Dermis microvascular lymphatic vessel endothelial cell (primary cell): Measurements from ENCODE around the gene WNT3A. TPM values are rescaled to one million over a fixed set of nuclear protein-coding genes. Genes with fewer than 3 reads are reported as not detected.

ENCODE experiments used
- DNase-seq, 2 donors: peaks; one replicate each; pipeline versions ENCODE4 v3.0.0 to v3.0.0-alpha.2; 2010; ENCODE audit warnings: low read depth in 2 of 2
- total RNA-seq: library from RNA; depleted of rRNA; stranded (reverse); fragments of >200 nt; gene quantifications from 2 replicates; pipeline ENCODE4 v1.2.1, GENCODE V29; 2014

The WNT3A gene
- total RNA-seq, 1 donor from 2014 or later = not detected

GRCh38 chr1:228100822-228101613 is 94.2 kb downstream of the WNT3A start:
- no peak for DNase-seq

GRCh38 chr1:228101614-228101993 is 94.8 kb downstream of the WNT3A start:
- no peak for DNase-seq

- DNase-seq = peak in 1 of 2 donors; percentile 66
Observed at GRCh38 chr1:228101994-228102790, 95.4 kb downstream of the WNT3A start.

GRCh38 chr1:228102791-228103620 is 96.2 kb downstream of the WNT3A start, which contains the start of gene C1orf35:
Gene C1orf35 (minus strand): TSS chr1:228103325. CDS start chr1:228103227, 98 bp downstream.
- DNase-seq = peak; percentile 83 to 93

GRCh38 chr1:228104526-228105269 is 97.9 kb downstream of the WNT3A start:
- DNase-seq = no peak

GRCh38 chr1:228105270-228105995 is 98.6 kb downstream of the WNT3A start:
- no peak for DNase-seq

- DNase-seq = no peak
Observed at GRCh38 chr1:228105996-228106799, 99.4 kb downstream of the WNT3A start.

- DNase-seq = no peak
Observed at GRCh38 chr1:228106800-228107054, 99.9 kb downstream of the WNT3A start.

- DNase-seq = no peak
Observed at GRCh38 chr1:228107636-228108035, 100.8 kb downstream of the WNT3A start.

GRCh38 chr1:228108055-228108690 is 101.4 kb downstream of the WNT3A start:
- DNase-seq = no peak

- no peak for DNase-seq
Observed at GRCh38 chr1:228108742-228109072, 101.9 kb downstream of the WNT3A start.

- DNase-seq = peak; percentile 91 to 97
Observed at GRCh38 chr1:228109073-228109961, 102.5 kb downstream of the WNT3A start, which contains the start of gene MRPL55. Gene MRPL55 (minus strand): TSS chr1:228109299. CDS start chr1:228108260, 1,039 bp downstream.

- DNase-seq = peak; percentile 67 to 80
Observed at GRCh38 chr1:228109962-228110488, 103.2 kb downstream of the WNT3A start.

GRCh38 chr1:228110556-228110955 is 103.8 kb downstream of the WNT3A start:
- DNase-seq = no peak
